GM18517 (cell line): Measurements from ENCODE around the gene NOX4.
"Not testable (repeated sequence)": the region's sequence is repeated elsewhere in the genome, so short reads cannot be mapped to it uniquely, and the experiment has no call there.

ENCODE experiments used
- ATAC-seq: cut with Tn5 transposase; IDR thresholded peaks from one replicate; pipeline ENCODE4 v1.9.1; 2021; ENCODE audit warnings: mild to moderate bottlenecking, moderate library complexity; ENCODE audit not compliant: unreplicated experiment

Gene NOX4

GRCh38 chr11:89387501-89387900, 103.7 kb downstream of the NOX4 start:
- not testable (repeated sequence) for ATAC-seq

- ATAC-seq: not testable (repeated sequence)
These were observed 108.2 kb downstream of the NOX4 start for GRCh38 chr11:89382986-89383385.

GRCh38 chr11:89381094-89381493, 110.1 kb downstream of the NOX4 start:
- ATAC-seq: no peak

- not testable (repeated sequence) for ATAC-seq
These were observed 111.0 kb downstream of the NOX4 start for GRCh38 chr11:89379976-89380771.

GRCh38 chr11:89378986-89379385, 112.2 kb downstream of the NOX4 start:
- not testable (repeated sequence) for ATAC-seq

- ATAC-seq: not testable (repeated sequence)
These were observed 121.8 kb downstream of the NOX4 start for GRCh38 chr11:89369356-89369755.

GRCh38 chr11:89364856-89365255, 126.3 kb downstream of the NOX4 start:
- ATAC-seq: not testable (repeated sequence)

GRCh38 chr11:89361734-89362133, 129.4 kb downstream of the NOX4 start:
- ATAC-seq: no peak

- ATAC-seq: not testable (repeated sequence)
These were observed 132.0 kb downstream of the NOX4 start for GRCh38 chr11:89359208-89359607.

- no peak for ATAC-seq
These were observed 132.4 kb downstream of the NOX4 start for GRCh38 chr11:89358761-89359160.

GRCh38 chr11:89355646-89356045, 135.5 kb downstream of the NOX4 start:
- ATAC-seq: no peak

GRCh38 chr11:89354513-89354912, 136.7 kb downstream of the NOX4 start:
- not testable (repeated sequence) for ATAC-seq

- ATAC-seq: no peak
These were observed 144.1 kb downstream of the NOX4 start for GRCh38 chr11:89347071-89347470.

GRCh38 chr11:89346601-89347000, 144.6 kb downstream of the NOX4 start:
- ATAC-seq: no peak

- ATAC-seq: not testable (repeated sequence)
These were observed 148.1 kb downstream of the NOX4 start for GRCh38 chr11:89342880-89343572.

GRCh38 chr11:89340450-89340849, 150.7 kb downstream of the NOX4 start:
- not testable (repeated sequence) for ATAC-seq

GRCh38 chr11:89338073-89338472, 153.1 kb downstream of the NOX4 start:
- not testable (repeated sequence) for ATAC-seq

- not testable (repeated sequence) for ATAC-seq
These were observed 154.0 kb downstream of the NOX4 start for GRCh38 chr11:89337100-89337650.

- ATAC-seq: not testable (repeated sequence)
These were observed 157.5 kb downstream of the NOX4 start for GRCh38 chr11:89333704-89334103.

GRCh38 chr11:89331940-89332339, 159.2 kb downstream of the NOX4 start:
- not testable (repeated sequence) for ATAC-seq

- no peak for ATAC-seq
These were observed 163.3 kb downstream of the NOX4 start for GRCh38 chr11:89327885-89328284.

GRCh38 chr11:89321401-89321800, 169.8 kb downstream of the NOX4 start:
- no peak for ATAC-seq
